Renal cortex interstitium (tissue), 11 donors: ENCODE results near the gene ZNF217. TPM values are rescaled to one million over a fixed set of nuclear protein-coding genes. Genes with fewer than 3 reads are reported as not detected.
"Not testable (repeated sequence)": the region's sequence is repeated elsewhere in the genome, so short reads cannot be mapped to it uniquely, and the experiment has no call there.

ENCODE experiments used
- DNase-seq, 11 donors: peaks; one replicate each; pipeline ENCODE4 v3.0.0-alpha.2; 2013; ENCODE audit warnings: low read depth in 9 of 11, low spot score in 4 of 11; ENCODE audit errors: extremely low read depth in 1 of 11
- polyA plus RNA-seq, 3 donors: library from polyadenylated mRNA; unstranded; fragments of 120-200 nt; gene quantifications; one replicate each; pipeline ENCODE4 v1.2.1, GENCODE V29; 2013; ENCODE audit not compliant: insufficient read length in 3 of 3

The ZNF217 gene
- polyA plus RNA-seq, 3 donors: 32.9 to 37.0 (median 36.2) TPM

GRCh38 chr20:53578492-53579222 is 15.0 kb downstream of the ZNF217 start:
- DNase-seq: peak; percentile 74 to 94 (median 86)

- DNase-seq: no peak
These were observed 16.9 kb downstream of the ZNF217 start for GRCh38 chr20:53576586-53577318.

GRCh38 chr20:53576195-53576580 is 17.5 kb downstream of the ZNF217 start:
- no peak for DNase-seq

GRCh38 chr20:53575481-53576194 is 18.0 kb downstream of the ZNF217 start:
- no peak for DNase-seq

- no peak for DNase-seq
These were observed 18.8 kb downstream of the ZNF217 start for GRCh38 chr20:53574819-53575218.

GRCh38 chr20:53574259-53574789 is 19.3 kb downstream of the ZNF217 start:
- no peak for DNase-seq

- no peak for DNase-seq
These were observed 21.9 kb downstream of the ZNF217 start for GRCh38 chr20:53571555-53572286.

- no peak for DNase-seq
These were observed 23.0 kb downstream of the ZNF217 start for GRCh38 chr20:53570446-53571276.

GRCh38 chr20:53569606-53570307 is 23.9 kb downstream of the ZNF217 start:
- DNase-seq: no peak

- no peak for DNase-seq
These were observed 24.6 kb downstream of the ZNF217 start for GRCh38 chr20:53569005-53569404.

- no peak for DNase-seq
These were observed 25.3 kb downstream of the ZNF217 start for GRCh38 chr20:53568351-53568750.

- DNase-seq: no peak
These were observed 26.2 kb downstream of the ZNF217 start for GRCh38 chr20:53567379-53567917.

- DNase-seq: not testable (repeated sequence)
These were observed 27.0 kb downstream of the ZNF217 start for GRCh38 chr20:53566623-53567022.

- DNase-seq: no peak
These were observed 28.4 kb downstream of the ZNF217 start for GRCh38 chr20:53565254-53565653.

GRCh38 chr20:53562104-53562764 is 31.4 kb downstream of the ZNF217 start:
- not testable (repeated sequence) for DNase-seq

- no peak for DNase-seq
These were observed 32.1 kb downstream of the ZNF217 start for GRCh38 chr20:53561505-53561904.

GRCh38 chr20:53559816-53560215 is 33.8 kb downstream of the ZNF217 start:
- no peak for DNase-seq
